Naive B cell (primary cell): ENCODE data around the gene PTTG1IP2. TPM values are rescaled to one million over a fixed set of nuclear protein-coding genes. Genes with fewer than 3 reads are reported as not detected.
A peak's percentile ranks its signal among the peaks of the same experiment; 100 is the strongest.

Source experiments
- ATAC-seq, 2 donors: fragments of 150-1000 bp; cut with Tn5 transposase; 2 replicates each; pipeline ENCODE4 v1.10.0; 2021; ENCODE audit warnings: low read depth in 2 of 2, mild to moderate bottlenecking in 2 of 2, moderate library complexity in 2 of 2
- DNase-seq: peaks from one replicate; pipeline ENCODE4 v3.0.0; 2022
- H3K27ac Mint-ChIP-seq, 6 donors: one replicate each; pipeline ENCODE4 v1.8.0; 2020 to 2022; ENCODE audit warnings: mild to moderate bottlenecking in 6 of 6, mixed read lengths in 6 of 6, moderate library complexity in 5 of 6, inconsistent platforms in 2 of 6
- H3K27me3 Mint-ChIP-seq, 3 donors: one replicate each; pipeline ENCODE4 v1.8.0; 2021 to 2022; ENCODE audit warnings: mixed read lengths in 3 of 3, mild to moderate bottlenecking in 1 of 3
- H3K36me3 Mint-ChIP-seq, 2 donors: one replicate each; pipeline ENCODE4 v1.8.0; 2020 to 2022; ENCODE audit warnings: mixed read lengths in 2 of 2, inconsistent platforms in 1 of 2, mild to moderate bottlenecking in 1 of 2
- H3K4me1 Mint-ChIP-seq, 3 donors: one replicate each; pipeline ENCODE4 v1.8.0; 2020 to 2022; ENCODE audit warnings: mixed read lengths in 3 of 3, inconsistent platforms in 1 of 3, mild to moderate bottlenecking in 1 of 3, moderate library complexity in 1 of 3
- H3K4me3 Mint-ChIP-seq, 8 donors: one replicate each; pipeline ENCODE4 v1.8.0; 2020 to 2022; ENCODE audit warnings: mild to moderate bottlenecking in 8 of 8, mixed read lengths in 8 of 8, moderate library complexity in 8 of 8, inconsistent platforms in 2 of 8
- H3K9me3 Mint-ChIP-seq, 7 donors: one replicate each; pipeline ENCODE4 v1.8.0; 2020 to 2022; ENCODE audit warnings: mixed read lengths in 7 of 7, mild to moderate bottlenecking in 5 of 7, inconsistent platforms in 2 of 7, moderate library complexity in 1 of 7
- polyA plus RNA-seq, 6 donors: library from polyadenylated mRNA; unstranded; fragments of 300-500 nt; fragmentation: Illumina TruSeq; gene quantifications; one replicate each; pipeline ENCODE4 v1.2.3, GENCODE V29; 2021; ENCODE audit warnings: low read depth in 6 of 6

Gene PTTG1IP2
- not detected for polyA plus RNA-seq

GRCh38 chr7:90469554-90469953 lies at the start of gene PTTG1IP2:
Gene PTTG1IP2, plus strand, starts transcription at chr7:90469639. Its CDS starts 148 bp downstream, at chr7:90469787.
- no peak within 1 kb of the TSS for H3K4me3 Mint-ChIP-seq
- no peak for DNase-seq
- H3K9me3 Mint-ChIP-seq = peaks cover 6 to 16% (median 14%) of the 10 kb centered on the region in 7 donors
- peaks cover 0 to 14% of the 10 kb centered on the region in 2 donors for H3K36me3 Mint-ChIP-seq
- H3K4me1 Mint-ChIP-seq = no peaks in the 10 kb centered on the region
- no peak for ATAC-seq
- H3K27ac Mint-ChIP-seq = no peak within 1 kb of the TSS
- H3K27me3 Mint-ChIP-seq = peaks cover 0 to 34% (median 17%) of the 10 kb centered on the region in 3 donors

- Mint-ChIP-seq H3K4me3 (no peak overlapping the region), H3K9me3 (no peaks in the 10 kb centered on the region), H3K4me1 (no peaks in the 10 kb centered on the region), H3K36me3 (no peaks in the 10 kb centered on the region), H3K27ac (no peak overlapping the region), H3K27me3 (no peaks in the 10 kb centered on the region)
- no peak for DNase-seq
- ATAC-seq = no peak
Observed at GRCh38 chr7:90421651-90422050, 47.8 kb upstream of the PTTG1IP2 start.

GRCh38 chr7:90424720-90425119 lies 44.7 kb upstream of the PTTG1IP2 start:
- ATAC-seq (no peak), DNase-seq (no peak)
- Mint-ChIP-seq H3K27me3 (peaks cover 0 to 7% (median 0%) of the 10 kb centered on the region in 3 donors), H3K9me3 (no peaks in the 10 kb centered on the region), H3K36me3 (no peaks in the 10 kb centered on the region), H3K27ac (no peak overlapping the region), H3K4me1 (no peaks in the 10 kb centered on the region), H3K4me3 (no peak overlapping the region)

- H3K27ac Mint-ChIP-seq = no peak overlapping the region
- peaks cover 2 to 13% (median 6%) of the 10 kb centered on the region in 3 donors for H3K27me3 Mint-ChIP-seq
- DNase-seq (no peak), ATAC-seq (no peak)
- no peaks in the 10 kb centered on the region for H3K9me3 Mint-ChIP-seq
- no peak overlapping the region for H3K4me3 Mint-ChIP-seq
- no peaks in the 10 kb centered on the region for H3K4me1 Mint-ChIP-seq
- no peaks in the 10 kb centered on the region for H3K36me3 Mint-ChIP-seq
Observed at GRCh38 chr7:90425376-90425775, 44.1 kb upstream of the PTTG1IP2 start.

GRCh38 chr7:90430614-90431460 lies 38.6 kb upstream of the PTTG1IP2 start:
- Mint-ChIP-seq H3K9me3 (peaks cover 0 to 26% (median 13%) of the 10 kb centered on the region in 7 donors), H3K27me3 (peaks cover 15 to 42% (median 34%) of the 10 kb centered on the region in 3 donors), H3K4me1 (no peaks in the 10 kb centered on the region), H3K27ac (no peak overlapping the region), H3K36me3 (peaks cover 0 to 5% of the 10 kb centered on the region in 2 donors), H3K4me3 (no peak overlapping the region)
- DNase-seq (no peak), ATAC-seq (no peak)

GRCh38 chr7:90432752-90433151 lies 36.7 kb upstream of the PTTG1IP2 start:
- ATAC-seq = no peak
- no peaks in the 10 kb centered on the region for H3K4me1 Mint-ChIP-seq

GRCh38 chr7:90433221-90433620 lies 36.2 kb upstream of the PTTG1IP2 start:
- ATAC-seq (no peak), DNase-seq (no peak)
- H3K27me3 Mint-ChIP-seq = peaks cover 25 to 52% (median 48%) of the 10 kb centered on the region in 3 donors
- peaks cover 0 to 5% of the 10 kb centered on the region in 2 donors for H3K36me3 Mint-ChIP-seq
- H3K4me1 Mint-ChIP-seq = no peaks in the 10 kb centered on the region
- peak overlapping the region in 1 of 8 donors; percentile 10 for H3K4me3 Mint-ChIP-seq
- peaks cover 0 to 41% (median 15%) of the 10 kb centered on the region in 7 donors for H3K9me3 Mint-ChIP-seq
- no peak overlapping the region for H3K27ac Mint-ChIP-seq

More at GRCh38 chr7:90432752-90433151, 36.7 kb upstream of the PTTG1IP2 start:
- H3K27ac Mint-ChIP-seq = no peak overlapping the region
- peaks cover 22 to 49% (median 48%) of the 10 kb centered on the region in 3 donors for H3K27me3 Mint-ChIP-seq
- no peak for DNase-seq
- H3K9me3 Mint-ChIP-seq = peaks cover 0 to 37% (median 13%) of the 10 kb centered on the region in 7 donors
- peaks cover 0 to 5% of the 10 kb centered on the region in 2 donors for H3K36me3 Mint-ChIP-seq
- no peak overlapping the region for H3K4me3 Mint-ChIP-seq

- Mint-ChIP-seq H3K4me3 (no peak overlapping the region), H3K36me3 (no peaks in the 10 kb centered on the region), H3K27ac (peak overlapping the region in 1 of 6 donors; percentile 53), H3K4me1 (no peaks in the 10 kb centered on the region), H3K9me3 (no peaks in the 10 kb centered on the region), H3K27me3 (peaks cover 0 to 16% (median 13%) of the 10 kb centered on the region in 3 donors)
- DNase-seq (no peak), ATAC-seq (no peak)
Observed at GRCh38 chr7:90445633-90446032, 23.8 kb upstream of the PTTG1IP2 start.

GRCh38 chr7:90446137-90446899 lies 23.1 kb upstream of the PTTG1IP2 start:
- H3K9me3 Mint-ChIP-seq = no peaks in the 10 kb centered on the region
- H3K27me3 Mint-ChIP-seq = peaks cover 0 to 16% (median 13%) of the 10 kb centered on the region in 3 donors
- no peaks in the 10 kb centered on the region for H3K4me1 Mint-ChIP-seq
- H3K4me3 Mint-ChIP-seq = peak overlapping the region in 1 of 8 donors; percentile 25
- ATAC-seq = no peak
- no peaks in the 10 kb centered on the region for H3K36me3 Mint-ChIP-seq
- peak overlapping the region in 1 of 6 donors; percentile 53 for H3K27ac Mint-ChIP-seq
- DNase-seq = no peak

GRCh38 chr7:90453259-90453891 lies 16.1 kb upstream of the PTTG1IP2 start:
- Mint-ChIP-seq H3K27ac (no peak overlapping the region), H3K4me1 (peaks cover 7 to 10% (median 9%) of the 10 kb centered on the region in 3 donors), H3K36me3 (no peaks in the 10 kb centered on the region), H3K27me3 (peaks cover 5 to 9% (median 7%) of the 10 kb centered on the region in 3 donors), H3K9me3 (no peaks in the 10 kb centered on the region), H3K4me3 (no peak overlapping the region)
- no peak for DNase-seq
- ATAC-seq = no peak

- H3K27me3 Mint-ChIP-seq = peaks cover 5 to 9% (median 7%) of the 10 kb centered on the region in 3 donors
- ATAC-seq (no peak), DNase-seq (no peak)
- H3K36me3 Mint-ChIP-seq = no peaks in the 10 kb centered on the region
- H3K4me1 Mint-ChIP-seq = peaks cover 7 to 10% (median 9%) of the 10 kb centered on the region in 3 donors
- no peak overlapping the region for H3K4me3 Mint-ChIP-seq
- H3K27ac Mint-ChIP-seq = no peak overlapping the region
- no peaks in the 10 kb centered on the region for H3K9me3 Mint-ChIP-seq
Observed at GRCh38 chr7:90453931-90454330, 15.5 kb upstream of the PTTG1IP2 start.

- H3K4me3 Mint-ChIP-seq = peak overlapping the region in 4 of 8 donors; percentile 21 to 67 (median 44)
- no peaks in the 10 kb centered on the region for H3K36me3 Mint-ChIP-seq
- no peaks in the 10 kb centered on the region for H3K9me3 Mint-ChIP-seq
- DNase-seq (peak; percentile 30), ATAC-seq (peak; percentile 64 to 71)
- H3K27ac Mint-ChIP-seq = peak overlapping the region in 3 of 6 donors; percentile 1 to 88 (median 2)
- peaks cover 7 to 10% (median 9%) of the 10 kb centered on the region in 3 donors for H3K4me1 Mint-ChIP-seq
- peaks cover 5 to 9% (median 7%) of the 10 kb centered on the region in 3 donors for H3K27me3 Mint-ChIP-seq
Observed at GRCh38 chr7:90455163-90456030, 14.0 kb upstream of the PTTG1IP2 start.
